Muscle of leg (tissue), 11 donors: ENCODE results near the gene CCDC181. TPM values are rescaled to one million over a fixed set of nuclear protein-coding genes. Genes with fewer than 3 reads are reported as not detected.
"Not testable (repeated sequence)": the region's sequence is repeated elsewhere in the genome, so short reads cannot be mapped to it uniquely, and the experiment has no call there.

Experiments
- DNase-seq: peaks from one replicate; pipeline ENCODE4 v3.0.0; 2013
- H3K27ac ChIP-seq: one replicate; pipeline ENCODE4 v1.5.1; 2013; ENCODE audit warnings: mild to moderate bottlenecking, low read length, control low read depth
- H3K27me3 ChIP-seq: one replicate; pipeline ENCODE4 v1.6.1; 2013; ENCODE audit warnings: low read length; ENCODE audit not compliant: control insufficient read depth, insufficient read depth
- H3K36me3 ChIP-seq: one replicate; pipeline ENCODE4 v1.6.1; 2013; ENCODE audit warnings: low read length; ENCODE audit not compliant: control insufficient read depth, insufficient read depth
- H3K4me1 ChIP-seq: one replicate; pipeline ENCODE4 v1.6.1; 2013; ENCODE audit warnings: low read length; ENCODE audit not compliant: control insufficient read depth, insufficient read depth
- H3K4me3 ChIP-seq: one replicate; pipeline ENCODE4 v1.5.1; 2013; ENCODE audit warnings: low read length, control low read depth
- H3K9me3 ChIP-seq: replicated peaks from 2 replicates; pipeline ENCODE4 v1.6.1; 2013; ENCODE audit warnings: low read depth, low read length; ENCODE audit not compliant: control insufficient read depth
- WGBS: methylation state at CpG from one replicate; pipeline ENCODE4 v1.1.5; 2013; ENCODE audit warnings: missing lambda C conversion rate; ENCODE audit not compliant: insufficient coverage; 5-methylcytosine and 5-hydroxymethylcytosine counted together
- polyA plus RNA-seq, 8 donors: library from polyadenylated mRNA; unstranded; fragments of 120-200 nt; gene quantifications; one replicate each; pipeline versions ENCODE4 v1.2.1 to v1.2.3, GENCODE V29; 2013; ENCODE audit warnings: inconsistent platforms in 1 of 8, low replicate concordance in 1 of 8; ENCODE audit not compliant: insufficient read length in 8 of 8, insufficient read depth in 1 of 8
- total RNA-seq: library from RNA; stranded (reverse); fragments of 120-200 nt; gene quantifications from one replicate; pipeline ENCODE4 v1.2.4, GENCODE V29; 2013

CCDC181 gene
- total and polyA plus RNA-seq, 9 donors: 0.66 to 1.6 (median 0.94) TPM

DNA sequence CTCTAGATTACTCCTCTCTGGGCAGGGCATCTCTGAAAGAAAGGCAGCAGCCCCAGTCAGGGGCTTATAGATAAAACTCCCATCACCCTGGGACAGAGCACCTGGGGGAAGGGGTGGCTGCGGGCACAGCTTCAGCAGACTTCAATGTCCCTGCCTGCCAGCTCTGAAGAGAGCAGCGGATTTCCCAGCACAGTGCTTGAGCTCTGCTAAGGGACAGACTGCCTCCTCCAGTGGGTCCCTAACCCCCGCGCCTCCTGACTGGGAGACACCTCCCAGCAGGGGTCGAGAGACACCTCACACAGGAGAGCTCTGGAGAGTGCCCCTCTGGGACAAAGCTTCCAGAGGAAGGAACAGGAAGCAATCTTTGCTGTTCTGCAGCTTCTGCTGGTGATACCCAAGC is 18.9 kb downstream of the CCDC181 start:
- DNase-seq, H3K27ac ChIP-seq, H3K36me3 ChIP-seq, H3K4me3 ChIP-seq, H3K4me1 ChIP-seq, H3K27me3 ChIP-seq: not testable (repeated sequence)
- H3K9me3 ChIP-seq: peaks cover 14% of the 10 kb centered on the region
- 50% methylated on average over 1 of the region's 5 CpGs for WGBS

DNA sequence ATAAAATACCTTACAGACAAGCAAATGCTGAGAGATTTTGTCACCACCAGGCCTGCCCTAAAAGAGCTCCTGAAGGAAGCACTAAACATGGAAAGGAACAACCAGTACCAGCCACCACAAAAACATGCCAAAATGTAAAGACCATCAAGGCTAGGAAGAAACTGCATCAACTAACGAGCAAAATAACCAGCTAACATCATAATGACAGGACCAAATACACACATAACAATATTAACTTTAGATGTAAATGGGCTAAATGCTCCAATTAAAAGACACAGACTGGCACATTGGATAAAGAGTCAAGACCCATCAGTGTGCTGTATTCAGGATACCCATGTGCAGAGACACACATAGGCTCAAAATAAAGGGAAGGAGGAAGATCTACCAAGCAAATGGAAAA is 24.7 kb downstream of the CCDC181 start:
- H3K27me3 ChIP-seq, H3K4me1 ChIP-seq, H3K36me3 ChIP-seq, DNase-seq, H3K4me3 ChIP-seq, H3K27ac ChIP-seq: not testable (repeated sequence)
- peaks cover 24% of the 10 kb centered on the region for H3K9me3 ChIP-seq
- no CpG with 5 or more reads among the region's 1 CpG for WGBS

GRCh38 chr1:169395955-169396354 is 31.3 kb downstream of the CCDC181 start:
- Histone ChIP-seq H3K4me3 (no peak overlapping the region), H3K9me3 (peaks cover 8% of the 10 kb centered on the region), H3K4me1 (no peaks in the 10 kb centered on the region), H3K27ac (no peak overlapping the region), H3K27me3 (no peaks in the 10 kb centered on the region), H3K36me3 (peaks cover 22% of the 10 kb centered on the region)
- WGBS: no CpG with 5 or more reads among the region's 3 CpGs
- no peak for DNase-seq

GRCh38 chr1:169392406-169392805 is 34.9 kb downstream of the CCDC181 start:
- Histone ChIP-seq H3K36me3 (peaks cover 29% of the 10 kb centered on the region), H3K9me3 (no peaks in the 10 kb centered on the region), H3K4me3 (no peak overlapping the region), H3K27me3 (no peaks in the 10 kb centered on the region), H3K4me1 (no peaks in the 10 kb centered on the region), H3K27ac (no peak overlapping the region)
- no CpG with 5 or more reads among the region's 1 CpG for WGBS
- no peak for DNase-seq

- Histone ChIP-seq H3K36me3 (peaks cover 30% of the 10 kb centered on the region), H3K27ac (no peak overlapping the region)
These were observed 37.0 kb downstream of the CCDC181 start for GRCh38 chr1:169390303-169390702.

GRCh38 chr1:169387399-169387798 is 39.9 kb downstream of the CCDC181 start:
- no peaks in the 10 kb centered on the region for H3K4me1 ChIP-seq
- H3K36me3 ChIP-seq: peaks cover 34% of the 10 kb centered on the region
- no peak for DNase-seq
- no peak overlapping the region for H3K27ac ChIP-seq
- H3K9me3 ChIP-seq: no peaks in the 10 kb centered on the region
- H3K4me3 ChIP-seq: no peak overlapping the region
- no peaks in the 10 kb centered on the region for H3K27me3 ChIP-seq

More at GRCh38 chr1:169390303-169390702, 37.0 kb downstream of the CCDC181 start:
- H3K4me1 ChIP-seq: no peaks in the 10 kb centered on the region
- no peak for DNase-seq
- no peaks in the 10 kb centered on the region for H3K9me3 ChIP-seq
- no peak overlapping the region for H3K4me3 ChIP-seq
- H3K27me3 ChIP-seq: no peaks in the 10 kb centered on the region

GRCh38 chr1:169383449-169383848 is 43.8 kb downstream of the CCDC181 start:
- DNase-seq: no peak
- no peak overlapping the region for H3K27ac ChIP-seq
- H3K27me3 ChIP-seq: no peaks in the 10 kb centered on the region
- H3K4me3 ChIP-seq: no peak overlapping the region
- no peaks in the 10 kb centered on the region for H3K4me1 ChIP-seq
- WGBS: 88% methylated on average over 2 of the region's 4 CpGs
- H3K9me3 ChIP-seq: no peaks in the 10 kb centered on the region
- peaks cover 22% of the 10 kb centered on the region for H3K36me3 ChIP-seq

GRCh38 chr1:169381162-169381561 is 46.1 kb downstream of the CCDC181 start:
- DNase-seq: no peak
- H3K4me3 ChIP-seq: no peak overlapping the region
- H3K36me3 ChIP-seq: peaks cover 24% of the 10 kb centered on the region
- H3K27me3 ChIP-seq: no peaks in the 10 kb centered on the region
- H3K27ac ChIP-seq: no peak overlapping the region
- H3K4me1 ChIP-seq: no peaks in the 10 kb centered on the region
- no peaks in the 10 kb centered on the region for H3K9me3 ChIP-seq

DNA sequence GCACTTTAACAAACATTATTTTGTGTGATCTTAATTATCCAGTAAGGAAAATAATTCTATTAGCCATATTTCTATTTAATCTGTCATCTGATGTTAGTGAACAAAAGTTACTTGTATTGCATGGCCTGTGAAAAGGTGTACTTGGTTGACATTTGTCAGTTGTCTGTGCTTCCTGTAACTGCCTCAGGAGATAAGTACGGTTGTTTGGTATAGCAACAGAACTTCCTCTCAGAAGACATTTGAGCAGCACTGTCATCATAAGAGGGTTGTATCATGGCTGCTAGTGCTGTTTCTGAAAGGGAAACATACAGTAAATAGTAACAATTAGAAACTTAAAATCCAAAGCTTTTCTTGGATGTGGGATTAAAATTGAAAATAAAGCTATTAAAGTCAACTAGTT is 55.9 kb downstream of the CCDC181 start:
- H3K36me3 ChIP-seq: peaks cover 6% of the 10 kb centered on the region
- H3K27ac ChIP-seq: no peak overlapping the region
- H3K4me3 ChIP-seq: no peak overlapping the region
- WGBS: no CpG with 5 or more reads among the region's 1 CpG
- DNase-seq: no peak
- H3K27me3 ChIP-seq: no peaks in the 10 kb centered on the region
- peaks cover 2% of the 10 kb centered on the region for H3K4me1 ChIP-seq
- no peaks in the 10 kb centered on the region for H3K9me3 ChIP-seq

- Histone ChIP-seq H3K9me3 (no peaks in the 10 kb centered on the region), H3K4me3 (peak overlapping the region; percentile 70), H3K27ac (peak overlapping the region; percentile 87), H3K4me1 (peaks cover 2% of the 10 kb centered on the region), H3K27me3 (no peaks in the 10 kb centered on the region), H3K36me3 (peaks cover 7% of the 10 kb centered on the region)
- 2% methylated on average over 8 of the region's 16 CpGs for WGBS
- peak; percentile 27 for DNase-seq
These were observed 58.9 kb downstream of the CCDC181 start for GRCh38 chr1:169368406-169368769.

DNA sequence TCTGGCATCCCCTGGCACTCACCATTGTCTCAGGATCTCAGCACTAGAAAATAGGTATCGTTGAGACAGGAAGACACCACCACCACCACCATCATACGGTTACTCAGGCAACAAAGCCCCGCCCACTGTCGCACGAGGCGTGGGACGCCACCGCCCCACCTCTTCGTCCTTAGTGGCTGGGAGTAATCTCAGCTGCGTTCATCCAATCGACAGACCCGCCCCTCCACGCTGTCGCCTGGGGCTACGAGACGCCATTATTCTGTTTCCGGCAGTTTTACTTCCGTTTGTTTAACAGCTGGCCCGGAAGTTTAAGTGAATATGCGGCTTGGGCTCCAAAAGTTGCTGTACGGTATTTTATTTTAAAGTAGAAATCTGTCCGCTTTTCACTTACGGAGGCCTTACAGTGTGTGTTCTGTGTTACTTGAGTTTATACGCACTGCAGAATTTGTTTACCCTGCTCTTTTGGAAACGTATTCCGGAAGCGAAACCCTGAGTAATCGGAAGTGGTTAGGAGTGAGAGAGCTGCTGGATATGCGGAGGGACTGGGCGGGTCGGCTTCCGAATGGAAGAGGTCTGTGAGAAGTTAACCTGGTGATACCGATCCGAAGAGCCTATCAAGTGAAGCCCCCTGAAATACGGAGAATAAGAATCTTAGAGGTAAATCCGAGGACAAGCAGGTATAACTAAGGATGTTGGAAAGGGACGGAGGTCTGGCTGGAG is 59.4 kb downstream of the CCDC181 start, which contains the start of the genes BLZF1 and NME7:
BLZF1 (plus strand) TSS at position 510 of the 720 bp plus-strand sequence. CDS start 1,328 bp downstream, outside the sequence.
NME7 (minus strand) TSS at position 112 of the 720 bp plus-strand sequence; CDS start at position 25, 87 bp downstream.
- Histone ChIP-seq H3K4me3 (peak within 1 kb of the TSS; percentile 70), H3K27me3 (no peaks in the 10 kb centered on the region), H3K9me3 (no peaks in the 10 kb centered on the region), H3K4me1 (peaks cover 2% of the 10 kb centered on the region), H3K27ac (peak within 1 kb of the TSS; percentile 87), H3K36me3 (peaks cover 7% of the 10 kb centered on the region)
- peak; percentile 99 for DNase-seq
- under 1% methylated on average over 30 of the region's 37 CpGs for WGBS
